Epithelial cell of esophagus (primary cell): ENCODE results near the gene AMN.

Source experiments
- DNase-seq: peaks from one replicate; pipeline ENCODE4 v3.0.0; 2010; ENCODE audit warnings: low read depth
- H3K4me3 ChIP-seq: 2 replicates; pipeline ENCODE4 v1.5.1; 2011; ENCODE audit warnings: mild to moderate bottlenecking, low read length, control low read depth
- TF ChIP-seq, protein P1 (sequence below): IDR thresholded peaks from 2 replicates; pipeline ENCODE4 v1.5.1; 2011; ENCODE audit warnings: low read depth, mild to moderate bottlenecking, low read length, control low read depth, inconsistent platforms; ENCODE audit not compliant: insufficient read depth; ENCODE audit errors: missing control alignments

The AMN gene

DNA sequence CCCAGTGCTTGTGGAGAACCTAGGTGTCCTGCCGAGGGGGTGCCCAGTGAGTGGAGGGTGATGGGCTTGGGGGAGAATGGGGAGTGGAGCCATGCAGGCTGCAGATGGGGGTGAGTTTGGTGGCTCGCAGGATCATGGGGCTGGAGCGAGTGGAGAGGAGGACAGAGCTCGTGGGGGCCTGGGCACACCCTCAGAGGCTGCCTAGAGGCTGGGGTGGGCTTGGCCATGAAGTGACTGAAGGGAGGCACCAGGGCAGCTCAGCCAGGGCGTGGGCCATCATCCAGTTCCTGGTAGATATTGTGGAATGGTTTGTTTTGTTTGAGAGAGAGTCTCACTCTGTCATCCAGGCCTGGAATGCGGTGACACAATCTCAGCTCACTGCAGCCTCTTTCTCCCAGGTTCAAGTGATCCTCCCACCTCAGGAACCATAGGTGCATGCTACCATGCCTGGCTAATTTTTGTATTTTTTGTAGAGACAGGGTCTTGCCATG is 43.4 kb upstream of the AMN start:
- TF ChIP-seq, protein P1, sequence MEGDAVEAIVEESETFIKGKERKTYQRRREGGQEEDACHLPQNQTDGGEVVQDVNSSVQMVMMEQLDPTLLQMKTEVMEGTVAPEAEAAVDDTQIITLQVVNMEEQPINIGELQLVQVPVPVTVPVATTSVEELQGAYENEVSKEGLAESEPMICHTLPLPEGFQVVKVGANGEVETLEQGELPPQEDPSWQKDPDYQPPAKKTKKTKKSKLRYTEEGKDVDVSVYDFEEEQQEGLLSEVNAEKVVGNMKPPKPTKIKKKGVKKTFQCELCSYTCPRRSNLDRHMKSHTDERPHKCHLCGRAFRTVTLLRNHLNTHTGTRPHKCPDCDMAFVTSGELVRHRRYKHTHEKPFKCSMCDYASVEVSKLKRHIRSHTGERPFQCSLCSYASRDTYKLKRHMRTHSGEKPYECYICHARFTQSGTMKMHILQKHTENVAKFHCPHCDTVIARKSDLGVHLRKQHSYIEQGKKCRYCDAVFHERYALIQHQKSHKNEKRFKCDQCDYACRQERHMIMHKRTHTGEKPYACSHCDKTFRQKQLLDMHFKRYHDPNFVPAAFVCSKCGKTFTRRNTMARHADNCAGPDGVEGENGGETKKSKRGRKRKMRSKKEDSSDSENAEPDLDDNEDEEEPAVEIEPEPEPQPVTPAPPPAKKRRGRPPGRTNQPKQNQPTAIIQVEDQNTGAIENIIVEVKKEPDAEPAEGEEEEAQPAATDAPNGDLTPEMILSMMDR = no peak
- no peak overlapping the region for H3K4me3 ChIP-seq
- peak; percentile 61 for DNase-seq

GRCh38 chr14:102882226-102882906 is 40.1 kb upstream of the AMN start:
- no peak for DNase-seq

GRCh38 chr14:102883089-102883541 is 39.3 kb upstream of the AMN start:
- TF ChIP-seq, protein P1 = no peak
- no peak for DNase-seq

More at GRCh38 chr14:102882226-102882906, 40.1 kb upstream of the AMN start:
- TF ChIP-seq, protein P1 = no peak
- H3K4me3 ChIP-seq = no peak overlapping the region

DNA sequence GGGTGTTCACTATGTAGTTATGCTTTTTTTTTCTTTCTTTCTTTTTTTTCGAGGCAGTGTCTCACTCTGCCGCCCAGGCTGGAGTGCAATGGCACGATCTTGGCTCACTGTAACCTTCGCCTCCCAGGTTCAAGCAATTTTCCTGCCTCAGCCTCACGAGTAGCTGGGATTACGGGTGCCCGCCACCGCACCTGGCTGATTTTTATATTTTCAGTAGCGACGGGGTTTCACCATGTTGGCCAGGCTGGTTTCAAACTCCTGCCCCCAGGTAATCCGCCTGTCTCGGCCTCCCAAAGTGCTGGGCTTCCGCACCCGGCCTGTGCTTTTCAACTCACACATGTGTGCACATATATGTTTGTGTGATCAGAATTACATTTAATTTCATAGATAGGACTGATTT is 38.9 kb upstream of the AMN start:
- H3K4me3 ChIP-seq = no peak overlapping the region
- TF ChIP-seq, protein P1 = no peak
- DNase-seq = no peak

More at GRCh38 chr14:102883089-102883541, 39.3 kb upstream of the AMN start:
- H3K4me3 ChIP-seq = no peak overlapping the region

GRCh38 chr14:102885737-102886447 is 36.6 kb upstream of the AMN start:
- H3K4me3 ChIP-seq = no peak overlapping the region
- DNase-seq = no peak
- TF ChIP-seq, protein P1 = no peak

DNA sequence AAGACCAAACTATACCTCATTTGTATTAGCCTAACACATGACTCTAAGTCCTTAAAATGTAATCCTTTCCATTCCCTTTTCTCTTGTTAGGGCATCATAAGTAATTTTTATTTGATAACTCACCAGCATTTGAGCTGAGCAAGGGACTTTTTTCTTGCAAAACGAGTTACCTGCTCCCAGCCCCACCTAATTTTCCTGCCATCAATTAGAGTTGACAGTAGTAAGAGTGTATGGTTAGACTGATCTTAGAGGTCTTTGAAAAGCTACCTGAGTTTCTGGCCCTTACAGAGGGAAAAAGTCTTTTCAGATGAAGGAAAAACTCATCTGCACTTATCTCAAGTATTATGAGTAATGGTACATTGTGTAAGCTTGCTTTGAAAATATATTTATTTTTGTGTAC is 33.7 kb upstream of the AMN start:
- peak; percentile 54 for DNase-seq
- TF ChIP-seq, protein P1 = no peak
- no peak overlapping the region for H3K4me3 ChIP-seq
